AG04450 (cell line): ENCODE results near the gene SCUBE1. TPM values are rescaled to one million over a fixed set of nuclear protein-coding genes. Genes with fewer than 3 reads are reported as not detected.
"Not testable (repeated sequence)": the region's sequence is repeated elsewhere in the genome, so short reads cannot be mapped to it uniquely, and the experiment has no call there.

Experiments
- CTCF ChIA-PET: fragments of 300-600, 350-600 bp; formaldehyde crosslinking; extraction: SDS; loops from one replicate; lab custom pipeline; 2022; ENCODE audit warnings: antibody characterized with exemption, inconsistent platforms; lab: Charles Lee
- POLR2A ChIA-PET: fragments of 350-600 bp; formaldehyde crosslinking; extraction: SDS; loops from one replicate; lab custom pipeline; 2021; ENCODE audit warnings: antibody characterized with exemption, inconsistent platforms; lab: Yijun Ruan, JAX
- DNase-seq: peaks from one replicate; pipeline ENCODE4 v3.0.0-alpha.2; 2011; ENCODE audit warnings: low read depth, low spot score
- H3K27ac ChIP-seq: one replicate; pipeline ENCODE4 v1.5.1; 2012; ENCODE audit warnings: low read depth, low read length, control low read depth
- H3K27me3 ChIP-seq: one replicate; pipeline ENCODE4 v1.6.0; 2012; ENCODE audit warnings: low read length; ENCODE audit not compliant: control insufficient read depth, insufficient read depth
- H3K4me3 ChIP-seq: 2 replicates; pipeline ENCODE4 v1.5.1; 2011; ENCODE audit warnings: mild to moderate bottlenecking, low read depth, low read length, control low read depth
- H3K9me3 ChIP-seq: 2 replicates; pipeline ENCODE4 v1.5.1; 2012; ENCODE audit warnings: low read length; ENCODE audit not compliant: control insufficient read depth, insufficient read depth
- CTCF ChIP-seq: IDR thresholded peaks from 2 replicates; pipeline ENCODE4 v1.5.1; 2011; ENCODE audit warnings: low read depth, low read length, control low read depth, inconsistent platforms
- polyA plus RNA-seq: library from polyadenylated mRNA; depleted of rRNA; stranded (reverse); fragments of >200 nt; gene quantifications from 2 replicates; pipeline ENCODE4 v1.2.3, GENCODE V29; 2011

Gene SCUBE1
- polyA plus RNA-seq, 1 experiment: not detected

- no peaks in the 10 kb centered on the region; the same call in 1 of the 2 replicates for H3K9me3 ChIP-seq
- DNase-seq: no peak
- TF ChIP-seq CTCF: no peak
- H3K4me3 ChIP-seq: no peak overlapping the region
- peaks cover 30% of the 10 kb centered on the region for H3K27me3 ChIP-seq
- CTCF ChIA-PET: interaction anchor here (1.5 to 2.0 kb wide), 2 partner anchors 13 to 100 kb away, joined by 6 to 7 read pairs; partner anchors contain the start of gene TTLL12
- POLR2A ChIA-PET: no interaction called here
- no peak overlapping the region for H3K27ac ChIP-seq
These were observed 55.7 kb downstream of the SCUBE1 start for GRCh38 chr22:43287441-43287840.

GRCh38 chr22:43281394-43281793 lies 61.8 kb downstream of the SCUBE1 start:
- CTCF ChIA-PET: no interaction called here
- POLR2A ChIA-PET: no interaction called here
- Histone ChIP-seq H3K4me3 (no peak overlapping the region), H3K27ac (no peak overlapping the region), H3K9me3 (no peaks in the 10 kb centered on the region), H3K27me3 (peaks cover 11% of the 10 kb centered on the region)
- no peak for DNase-seq
- no peak for TF ChIP-seq CTCF

- CTCF ChIA-PET, H3K27ac ChIP-seq, H3K9me3 ChIP-seq, POLR2A ChIA-PET, H3K4me3 ChIP-seq, H3K27me3 ChIP-seq, DNase-seq: not testable (repeated sequence)
These were observed 62.7 kb downstream of the SCUBE1 start for GRCh38 chr22:43280523-43280886.

GRCh38 chr22:43279867-43280522 lies 63.2 kb downstream of the SCUBE1 start:
- Histone ChIP-seq H3K9me3 (no peaks in the 10 kb centered on the region), H3K4me3 (no peak overlapping the region), H3K27ac (no peak overlapping the region), H3K27me3 (peaks cover 9% of the 10 kb centered on the region)
- DNase-seq: no peak
- CTCF ChIA-PET: interaction anchor here (1.1 kb wide), 1 partner anchor 108 kb away, joined by 3 read pairs; no protein-coding TSS in a partner anchor
- POLR2A ChIA-PET: no interaction called here
- TF ChIP-seq CTCF: no peak

- H3K9me3 ChIP-seq: no peaks in the 10 kb centered on the region
- H3K4me3 ChIP-seq: no peak overlapping the region
- DNase-seq: no peak
- POLR2A ChIA-PET: no interaction called here
- CTCF ChIA-PET: interaction anchor here (0.6 to 1.4 kb wide), 3 partner anchors 27 to 229 kb away, joined by 3 to 7 read pairs (median 4); no protein-coding TSS in a partner anchor
- H3K27me3 ChIP-seq: peaks cover 5% of the 10 kb centered on the region
- no peak for TF ChIP-seq CTCF
- no peak overlapping the region for H3K27ac ChIP-seq
These were observed 65.1 kb downstream of the SCUBE1 start for GRCh38 chr22:43277987-43278601.
